HuH-7 (cell line): Measurements from ENCODE around the gene TM4SF1.
"Not testable (repeated sequence)": the region's sequence is repeated elsewhere in the genome, so short reads cannot be mapped to it uniquely, and the experiment has no call there.

Source experiments
- DNase-seq: peaks from one replicate; pipeline ENCODE4 v3.0.0; 2011; ENCODE audit warnings: low spot score

TM4SF1 gene

DNA sequence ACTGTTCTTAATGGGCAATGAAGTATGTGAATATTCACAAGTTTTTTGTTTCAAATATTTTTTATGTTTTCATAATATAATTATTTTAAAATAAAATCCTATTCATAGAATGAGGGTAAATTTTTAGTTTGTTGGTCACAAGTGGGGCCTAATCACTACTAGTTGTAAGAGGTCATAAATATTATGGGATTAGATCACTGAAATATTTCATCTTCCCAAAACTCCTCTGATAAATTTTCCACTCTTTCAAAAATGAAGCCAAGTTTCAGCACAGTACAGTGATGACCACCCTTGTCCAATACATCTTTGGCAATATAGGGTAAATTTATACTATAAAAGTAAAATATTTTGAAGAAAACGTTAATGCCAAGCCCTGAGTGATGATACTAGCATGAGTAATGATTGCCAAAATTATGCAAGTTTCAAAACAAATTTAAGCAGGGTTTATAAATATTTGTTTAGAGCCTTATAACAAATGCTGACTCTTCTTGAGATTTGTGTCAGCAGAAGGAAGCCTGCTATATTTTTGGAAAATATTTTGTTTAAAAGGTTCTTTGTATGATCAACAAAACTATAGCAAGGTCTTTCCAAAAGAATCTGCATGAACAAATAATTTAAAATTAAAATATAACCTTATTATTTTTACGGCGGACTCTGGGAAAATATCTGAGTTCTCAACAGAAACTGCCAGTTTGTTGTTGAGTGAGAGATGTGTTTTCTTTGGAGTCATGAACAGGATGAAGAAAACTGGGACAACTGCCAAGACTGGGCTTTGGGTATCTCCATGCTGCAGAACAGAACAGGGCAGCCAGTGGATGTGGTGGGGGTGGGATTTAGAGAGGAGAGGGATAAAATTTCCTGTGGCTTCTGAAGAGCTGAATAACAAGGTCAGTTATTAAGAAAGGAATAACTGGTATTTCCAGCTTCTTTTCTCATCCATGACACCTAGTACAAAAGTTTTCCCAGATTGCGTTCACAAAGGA, 17.9 kb upstream of the TM4SF1 start:
- no peak for DNase-seq

- DNase-seq: peak; percentile 43
These were observed 16.1 kb upstream of the TM4SF1 start for GRCh38 chr3:149393345-149394160.

DNA sequence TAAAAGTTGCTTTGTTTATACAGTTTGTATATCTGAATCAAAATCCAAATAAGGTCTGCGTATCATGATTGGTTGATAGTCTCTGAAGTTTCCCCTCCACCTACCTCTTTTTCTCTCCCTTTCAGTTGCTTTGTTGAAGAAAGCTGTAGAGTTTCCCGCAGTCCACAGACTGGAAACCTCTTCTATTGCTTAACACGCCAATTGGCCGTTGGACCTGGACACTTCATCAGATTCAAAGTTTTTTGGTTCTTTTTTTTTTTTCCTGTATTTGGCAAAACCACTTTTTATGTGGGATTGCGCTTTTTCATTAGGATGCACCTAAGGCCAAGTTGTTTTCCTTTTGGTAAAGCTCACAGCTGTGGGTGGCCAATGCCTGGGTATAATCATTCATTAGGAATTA, 14.5 kb upstream of the TM4SF1 start:
- no peak for DNase-seq

DNA sequence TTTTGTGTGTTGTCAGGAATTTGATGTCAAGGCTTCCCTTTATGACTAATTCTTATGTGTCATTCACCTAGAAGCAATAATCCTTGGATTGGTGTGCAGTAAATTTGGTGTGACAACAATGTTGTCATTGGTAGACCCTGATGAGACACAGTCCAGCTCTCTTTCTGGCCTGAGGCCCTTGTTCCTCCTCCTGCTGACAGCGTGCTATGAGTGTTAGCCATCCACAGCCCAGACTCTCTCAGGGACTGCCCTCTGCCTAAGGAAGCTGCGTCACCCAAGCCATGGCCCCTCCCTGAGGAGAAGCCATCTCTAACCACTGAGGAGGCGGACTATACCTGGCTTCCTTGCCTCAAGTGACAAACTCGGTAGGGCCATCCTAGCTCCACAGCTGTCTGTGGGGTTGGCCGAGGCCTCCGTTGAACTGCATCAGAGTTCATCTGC, 13.3 kb upstream of the TM4SF1 start:
- DNase-seq: no peak

DNA sequence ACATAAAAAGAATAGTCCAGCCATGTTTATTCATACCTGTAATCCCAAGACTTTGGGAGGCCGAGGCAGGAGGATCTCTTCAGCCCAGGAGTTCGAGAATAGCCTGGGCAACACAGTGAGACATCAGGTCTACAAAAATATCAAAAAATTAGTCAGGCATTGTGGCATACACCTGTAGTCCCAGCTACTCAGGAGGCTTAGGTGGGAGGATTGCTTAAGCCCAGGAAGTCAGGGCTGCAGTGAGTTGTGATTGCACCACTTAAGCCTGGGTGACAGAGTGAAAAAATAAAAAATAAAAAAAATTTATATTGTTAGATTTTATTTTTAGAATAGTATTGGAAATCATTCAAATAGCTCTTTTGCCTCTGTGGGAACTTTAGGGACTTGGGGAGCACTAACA, 12.8 kb upstream of the TM4SF1 start:
- DNase-seq: no peak

- DNase-seq: no peak
These were observed 11.3 kb upstream of the TM4SF1 start for GRCh38 chr3:149388531-149389417.

GRCh38 chr3:149388001-149388440, 10.6 kb upstream of the TM4SF1 start:
- DNase-seq: no peak

GRCh38 chr3:149386299-149386606, 8.8 kb upstream of the TM4SF1 start:
- DNase-seq: no peak

- DNase-seq: no peak
These were observed 8.3 kb upstream of the TM4SF1 start for GRCh38 chr3:149385617-149386298.

DNA sequence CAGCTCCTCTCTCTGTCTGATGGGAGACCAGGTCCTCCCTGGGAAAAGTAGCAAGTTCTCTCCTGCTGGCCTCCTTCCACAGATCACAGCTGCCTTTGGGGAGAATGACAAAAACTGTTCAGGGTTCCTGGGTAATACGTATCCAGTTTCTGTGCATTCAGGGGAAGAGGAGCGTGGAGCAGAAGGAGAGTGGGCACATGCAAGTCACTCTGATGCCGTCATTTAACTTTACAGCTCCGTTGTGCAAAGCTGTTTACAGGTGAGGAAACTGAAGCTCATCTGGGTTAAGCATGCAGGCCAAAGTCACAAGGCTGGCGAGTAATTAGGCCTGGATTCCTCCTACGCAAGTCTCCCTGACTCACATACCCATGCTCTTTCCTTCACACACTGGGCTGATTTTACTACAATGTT, 7.5 kb upstream of the TM4SF1 start:
- no peak for DNase-seq

DNA sequence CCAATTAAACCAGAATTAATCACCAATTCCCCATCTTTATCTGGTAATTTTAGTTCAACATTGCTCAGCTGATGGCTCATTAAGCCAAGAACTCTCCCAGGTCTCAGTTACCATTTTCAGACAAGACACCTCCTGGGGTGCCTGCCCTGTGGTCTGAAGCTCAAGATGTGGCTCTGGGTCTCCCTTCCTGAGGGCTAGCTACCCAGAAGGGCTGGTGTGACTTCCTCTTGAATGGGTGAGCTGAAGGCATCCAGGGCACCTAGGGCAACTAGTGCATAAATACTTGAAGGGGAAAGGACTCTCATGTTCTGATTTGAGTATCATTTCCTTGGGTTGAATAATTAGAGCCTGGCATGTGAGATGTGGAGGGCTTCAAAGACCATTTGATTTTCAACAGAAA, 6.7 kb upstream of the TM4SF1 start:
- DNase-seq: no peak

- DNase-seq: no peak
These were observed 6.3 kb upstream of the TM4SF1 start for GRCh38 chr3:149383703-149384102.

- DNase-seq: no peak
These were observed 5.1 kb upstream of the TM4SF1 start for GRCh38 chr3:149382518-149382917.

GRCh38 chr3:149382101-149382467, 4.6 kb upstream of the TM4SF1 start:
- no peak for DNase-seq

DNA sequence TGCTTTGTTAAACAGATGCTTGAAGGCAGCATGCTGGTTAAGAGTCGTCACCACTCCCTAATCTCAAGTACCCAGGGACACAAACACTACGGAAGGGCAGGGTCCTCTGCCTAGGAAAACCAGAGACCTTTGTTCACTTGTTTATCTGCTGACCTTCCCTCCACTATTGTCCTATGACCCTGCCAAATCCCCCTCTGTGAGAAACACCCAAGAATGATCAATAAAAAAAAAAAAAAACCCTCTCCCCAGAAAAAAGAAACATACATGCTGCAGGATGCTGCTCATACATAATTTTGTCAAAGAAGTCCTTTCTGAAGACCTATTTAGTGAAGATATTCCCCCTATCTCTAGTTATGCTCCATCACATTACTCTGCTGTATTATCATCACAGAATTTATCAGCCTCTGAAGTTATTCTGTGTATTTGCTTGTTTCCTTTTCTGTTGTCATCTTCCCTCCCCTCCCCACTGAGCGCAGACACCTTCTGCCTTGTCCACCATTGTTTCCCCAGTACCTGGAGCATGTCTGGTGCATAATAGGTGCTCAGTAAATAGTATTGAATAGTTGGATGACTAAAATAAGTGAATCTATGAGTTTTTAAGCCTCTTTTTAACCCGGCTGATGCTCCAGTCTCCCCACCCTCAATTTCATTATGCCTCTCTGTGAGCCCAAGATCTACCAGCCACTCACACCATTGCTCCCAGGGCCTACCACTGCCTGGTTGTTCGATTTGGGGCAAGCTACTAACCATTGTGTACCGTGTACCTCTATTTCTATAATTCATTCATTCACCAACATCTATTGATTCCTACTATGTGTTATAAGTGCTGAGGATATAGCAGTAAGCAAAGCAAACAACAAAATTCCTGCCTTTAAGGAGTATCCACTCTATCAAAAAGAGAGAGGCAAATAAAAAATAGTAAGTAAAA, 4.0 kb upstream of the TM4SF1 start:
- DNase-seq: no peak

DNA sequence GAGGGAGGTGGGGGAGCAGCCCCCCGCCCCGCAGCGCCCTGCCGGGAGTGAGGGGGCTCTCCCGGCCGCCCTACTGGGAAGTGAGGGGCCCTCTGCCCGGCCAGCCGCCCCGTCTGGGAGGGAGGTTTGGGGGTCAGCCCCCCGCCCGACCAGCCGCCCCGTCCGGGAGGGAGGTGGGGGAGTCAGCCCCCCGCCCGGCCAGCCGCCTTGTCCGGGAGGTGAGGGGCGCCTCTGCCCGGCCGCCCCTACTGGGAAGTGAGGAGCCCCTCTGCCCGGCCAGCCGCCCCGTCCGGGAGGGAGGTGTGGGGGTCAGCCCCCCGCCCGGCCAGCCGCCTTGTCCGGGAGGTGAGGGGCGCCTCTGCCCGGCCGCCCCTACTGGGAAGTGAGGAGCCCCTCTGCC, 2.8 kb upstream of the TM4SF1 start:
- not testable (repeated sequence) for DNase-seq

DNA sequence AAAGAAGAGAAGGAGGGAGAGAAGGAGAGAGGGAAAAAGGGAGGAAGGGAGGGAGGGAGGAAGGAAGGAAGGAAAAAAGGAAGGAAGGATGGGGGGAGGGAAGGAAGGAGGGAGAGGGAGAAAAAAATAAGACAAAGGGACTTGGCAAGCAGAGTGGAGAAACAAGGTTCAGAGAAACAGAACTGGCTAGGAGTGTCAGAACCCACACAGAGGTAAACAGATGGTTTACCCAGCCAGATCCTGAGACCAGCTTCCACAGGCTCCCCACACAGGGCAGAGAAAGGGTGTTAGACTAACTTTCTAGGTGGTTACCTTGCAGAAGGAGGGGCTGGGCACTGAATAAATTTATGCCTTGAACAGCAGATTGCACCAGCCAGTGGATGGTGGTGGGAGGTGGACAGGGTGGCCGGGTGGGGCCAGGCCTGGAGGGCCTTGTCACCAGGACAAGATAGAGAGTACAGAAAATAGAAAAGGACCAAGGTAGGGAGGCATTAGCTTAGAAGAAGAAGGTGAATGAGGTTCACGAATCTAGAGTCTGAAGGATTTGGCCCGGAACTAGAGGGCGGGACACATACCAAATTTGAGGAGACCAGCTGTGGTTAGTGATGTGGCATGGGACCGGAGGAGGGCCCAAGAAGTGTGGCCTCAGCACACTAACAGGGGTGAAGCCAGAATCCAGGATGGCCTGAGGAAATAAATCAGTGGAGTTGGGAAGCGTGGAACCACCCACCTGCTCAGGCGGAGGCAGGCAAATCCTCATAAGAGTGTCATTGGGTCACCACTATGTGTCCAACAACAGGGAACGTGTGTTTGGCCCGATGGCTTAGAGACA, 1.2 kb upstream of the TM4SF1 start:
- DNase-seq: no peak

DNA sequence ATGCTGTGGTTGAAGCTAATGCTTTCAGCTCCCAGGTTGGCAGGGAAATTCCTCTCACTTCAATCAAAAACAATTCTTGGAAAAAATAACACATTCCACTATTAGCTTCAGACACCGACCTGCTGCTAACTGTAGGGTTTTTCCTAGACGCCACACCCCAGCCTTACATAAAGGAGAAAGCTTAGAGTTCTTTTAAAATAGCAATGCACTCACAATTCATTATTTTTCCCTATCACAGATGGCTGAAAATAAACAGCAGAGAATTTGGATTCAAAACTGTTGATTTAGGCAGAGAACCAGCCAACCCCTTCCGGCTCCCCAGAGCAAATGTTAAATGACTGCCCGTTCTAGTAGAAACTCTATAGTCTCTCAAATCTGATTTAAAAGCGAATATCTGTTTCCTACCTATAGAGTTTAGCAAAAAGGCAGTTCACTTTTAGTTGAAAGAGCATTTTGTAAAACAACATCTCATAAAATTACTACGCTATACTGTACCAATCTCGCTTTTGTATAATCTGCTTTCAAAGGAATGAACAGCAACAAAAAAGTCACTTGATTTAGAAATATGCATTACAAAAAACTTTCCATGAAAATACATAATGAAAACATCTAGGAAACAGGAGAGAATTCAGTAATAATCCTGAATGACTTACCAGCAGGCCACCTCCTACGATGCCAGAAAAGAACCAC, 586 bp downstream of the TM4SF1 start:
- DNase-seq: no peak
